Ramos (cell line): Measurements from ENCODE around the gene DNMT1.
"Not testable (repeated sequence)": the region's sequence is repeated elsewhere in the genome, so short reads cannot be mapped to it uniquely, and the experiment has no call there.

Source experiments
- in situ Hi-C: fragments of 300-500 bp; cut with MboI; formaldehyde crosslinking; loops from one replicate; pipeline ENCODE4 v1.14.3; 2022; ENCODE audit warnings: low sequenced_read_pairs; ENCODE audit not compliant: unreplicated experiment

The DNMT1 gene

GRCh38 chr19:10190026-10190425 lies 4.7 kb downstream of the DNMT1 start:
- in situ Hi-C loops: no loop called here

DNA sequence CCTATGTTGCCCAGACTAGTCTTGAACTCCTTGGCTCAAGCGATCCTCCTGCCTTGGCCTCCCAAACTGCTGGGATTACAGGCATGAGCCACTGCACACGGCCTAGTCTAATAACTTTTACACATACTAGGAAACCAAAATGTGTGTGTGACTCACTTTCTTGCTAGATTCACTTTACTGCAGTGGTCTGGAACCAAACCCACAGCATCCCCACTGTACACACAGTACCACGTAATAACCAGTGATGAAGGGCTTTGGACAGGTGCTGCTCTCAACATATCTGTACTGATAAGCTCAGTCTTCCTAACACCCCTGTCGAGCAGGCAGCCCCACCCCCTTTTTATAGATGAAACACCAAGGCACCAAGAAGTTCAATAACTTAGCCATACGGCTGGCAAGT lies 5.1 kb downstream of the DNMT1 start:
- in situ Hi-C loops: no loop called here

- in situ Hi-C loops: no loop called here
Observed at GRCh38 chr19:10187315-10187714, 7.4 kb downstream of the DNMT1 start.

DNA sequence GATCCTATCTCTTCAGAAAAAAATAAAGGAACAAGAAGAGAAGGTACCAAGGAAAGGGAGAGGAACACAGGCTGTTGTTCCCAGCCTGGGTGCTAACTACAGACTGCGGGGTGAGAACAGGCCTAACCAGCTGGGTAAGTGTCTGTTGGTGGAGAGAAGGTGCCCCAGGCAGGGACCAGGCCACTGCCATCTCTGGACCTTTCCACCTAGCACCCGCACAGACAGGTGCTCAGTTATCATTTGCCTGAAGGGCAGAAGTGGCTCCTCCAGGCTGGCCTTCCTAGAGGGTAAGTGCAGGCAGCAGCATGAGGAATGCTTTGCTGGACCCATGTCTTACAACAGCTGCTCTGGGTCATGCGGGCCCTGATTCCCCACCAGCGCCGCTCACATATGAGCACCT lies 10.1 kb downstream of the DNMT1 start:
- in situ Hi-C loops: no loop called here

DNA sequence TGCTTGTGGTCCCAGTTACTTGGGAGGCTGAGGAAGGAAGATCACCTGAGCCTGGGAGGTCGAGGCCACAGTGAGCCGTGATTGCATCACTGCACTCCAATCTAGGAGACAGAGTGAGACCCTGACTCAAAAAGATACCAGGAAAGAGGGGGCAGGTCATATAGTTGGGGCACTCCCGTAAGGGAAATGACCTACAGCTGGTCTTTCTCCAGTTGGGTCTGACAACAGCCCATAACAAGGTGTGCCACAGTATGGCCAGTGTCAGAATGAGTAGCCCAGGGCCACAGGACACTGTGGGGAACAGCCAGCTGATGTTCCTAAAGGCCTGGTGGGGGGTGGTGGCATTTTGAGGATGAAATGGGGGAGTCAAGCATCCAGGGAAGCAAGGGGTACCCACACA lies 10.8 kb downstream of the DNMT1 start:
- in situ Hi-C loops: no loop called here

DNA sequence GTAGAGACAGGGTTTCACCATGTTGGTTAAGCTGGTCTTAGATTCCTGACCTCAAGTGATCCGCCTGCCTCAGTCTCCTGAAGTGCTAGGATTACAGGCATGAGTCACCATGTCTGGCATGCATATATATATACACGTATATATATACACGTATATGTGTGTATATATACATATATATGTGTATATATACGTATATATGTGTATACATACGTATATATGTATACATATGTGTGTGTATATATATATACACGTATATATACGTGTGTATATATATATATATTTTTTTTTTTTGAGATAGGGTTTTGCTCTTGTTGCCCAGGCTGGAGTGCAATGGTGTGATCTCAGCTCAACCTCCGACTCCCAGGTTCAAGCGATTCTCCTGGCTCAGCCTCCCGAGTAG lies 11.9 kb downstream of the DNMT1 start:
- in situ Hi-C loops: no loop called here

- in situ Hi-C loops: no loop called here
Observed at GRCh38 chr19:10182076-10182475, 12.7 kb downstream of the DNMT1 start.

DNA sequence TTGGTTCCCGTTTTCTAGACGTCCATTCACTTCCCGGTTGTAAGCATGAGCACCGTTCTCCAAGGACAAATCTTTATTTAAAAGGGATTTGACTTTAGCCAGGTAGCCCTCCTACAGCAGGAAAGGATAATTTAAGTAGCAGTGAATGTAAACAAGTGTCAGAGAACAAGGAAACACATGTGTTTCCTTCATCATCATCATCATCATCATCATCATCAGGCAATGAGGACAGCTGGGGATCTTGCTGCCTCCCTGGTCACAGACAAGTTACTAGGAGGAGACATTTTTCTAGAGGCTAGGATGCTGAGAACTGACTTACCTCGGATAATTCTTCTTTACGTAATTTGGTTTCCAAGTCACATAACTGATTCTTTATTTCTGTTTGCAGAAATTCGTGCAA lies 14.3 kb downstream of the DNMT1 start:
- in situ Hi-C loops: no loop called here

DNA sequence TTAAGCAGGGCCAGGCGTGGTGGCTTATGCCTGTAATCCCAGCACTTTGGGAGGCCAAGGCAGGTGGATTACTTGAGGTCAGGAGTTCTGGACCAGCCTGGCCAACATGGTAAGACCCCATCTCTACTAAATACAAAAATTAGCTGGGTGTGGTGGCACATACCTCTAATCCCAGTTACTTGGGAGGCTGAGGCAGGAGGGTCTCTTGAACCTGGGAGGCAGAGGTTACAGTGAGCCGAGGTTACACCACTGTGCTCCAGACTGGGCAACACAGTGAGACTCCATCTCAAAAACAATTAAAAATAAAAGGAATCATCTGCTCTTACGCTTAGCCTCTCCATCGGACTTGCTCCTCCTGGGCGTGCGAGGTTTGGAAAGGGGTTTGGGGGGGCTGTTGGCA lies 14.7 kb downstream of the DNMT1 start:
- in situ Hi-C loops: not testable (repeated sequence)

GRCh38 chr19:10173527-10173926 lies 21.2 kb downstream of the DNMT1 start:
- in situ Hi-C loops: no loop called here

DNA sequence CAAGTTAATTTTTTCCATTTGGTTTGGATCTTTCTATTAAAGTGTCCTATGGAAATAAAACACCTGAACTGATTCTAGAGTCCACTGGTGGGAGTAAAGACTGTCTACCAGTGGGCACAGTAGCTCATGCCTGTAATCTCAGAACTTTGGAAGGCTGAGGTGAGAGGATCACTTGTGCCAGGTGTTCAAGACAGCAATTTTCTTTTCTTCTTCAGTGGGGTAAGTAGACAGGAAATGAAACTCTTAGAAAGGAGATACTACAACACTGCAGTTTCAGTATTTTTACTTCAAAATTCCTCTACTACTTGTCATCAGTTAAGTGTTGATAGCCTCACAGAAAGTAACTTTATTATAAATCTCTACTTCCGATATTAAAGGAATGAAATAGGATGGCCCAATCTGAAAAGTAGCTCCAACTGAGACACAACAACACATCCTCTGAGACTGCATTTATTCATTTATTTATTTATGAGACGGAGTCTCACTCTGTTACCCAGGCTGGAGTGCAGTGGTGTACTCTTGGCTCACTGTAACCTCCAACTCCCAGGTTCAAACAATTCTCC lies 26.3 kb downstream of the DNMT1 start:
- in situ Hi-C loops: no loop called here

- in situ Hi-C loops: no loop called here
Observed at GRCh38 chr19:10167459-10167858, 27.3 kb downstream of the DNMT1 start.

- in situ Hi-C loops: not testable (repeated sequence)
Observed at GRCh38 chr19:10166501-10166900, 28.3 kb downstream of the DNMT1 start.

GRCh38 chr19:10166046-10166445 lies 28.7 kb downstream of the DNMT1 start:
- in situ Hi-C loops: no loop called here

DNA sequence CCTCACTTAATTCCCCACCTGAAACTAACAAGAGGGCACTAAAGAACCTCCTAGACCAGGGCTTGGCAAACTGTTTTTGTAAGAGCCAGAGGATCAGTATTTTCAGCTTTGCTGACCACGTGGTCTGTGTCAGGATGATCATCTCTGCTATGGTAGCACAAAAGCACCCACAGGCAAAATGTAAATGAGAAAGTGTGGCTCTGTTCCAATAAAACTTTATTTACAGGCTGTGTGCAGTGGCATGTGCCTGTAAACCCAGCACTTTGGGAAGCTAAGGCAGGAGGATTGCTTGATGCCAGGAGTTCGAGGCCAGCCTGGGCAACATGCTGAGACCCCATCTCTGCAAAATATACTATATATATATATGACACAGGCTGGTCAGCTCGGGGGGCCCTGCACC lies 31.2 kb downstream of the DNMT1 start:
- in situ Hi-C loops: no loop called here

DNA sequence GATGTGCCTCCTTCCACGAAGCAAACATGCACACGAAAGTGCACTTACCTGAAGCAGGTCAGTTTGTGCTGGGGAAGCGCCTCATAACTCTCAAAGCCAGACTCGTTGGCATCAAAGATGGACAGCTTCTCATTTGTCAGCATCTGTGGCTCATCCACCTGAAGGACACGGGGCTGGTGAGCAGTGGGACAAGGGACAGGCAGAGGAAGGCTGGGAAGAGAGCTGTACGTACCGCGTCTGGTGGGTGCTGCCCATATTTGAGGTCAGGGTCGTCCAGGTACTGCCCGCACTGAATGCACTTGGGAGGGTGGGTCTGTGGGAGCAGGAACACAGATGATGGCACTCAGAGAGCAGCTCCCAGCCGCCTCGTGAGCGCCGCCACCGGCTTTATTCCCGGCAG lies 35.1 kb downstream of the DNMT1 start:
- in situ Hi-C loops: no loop called here

DNA sequence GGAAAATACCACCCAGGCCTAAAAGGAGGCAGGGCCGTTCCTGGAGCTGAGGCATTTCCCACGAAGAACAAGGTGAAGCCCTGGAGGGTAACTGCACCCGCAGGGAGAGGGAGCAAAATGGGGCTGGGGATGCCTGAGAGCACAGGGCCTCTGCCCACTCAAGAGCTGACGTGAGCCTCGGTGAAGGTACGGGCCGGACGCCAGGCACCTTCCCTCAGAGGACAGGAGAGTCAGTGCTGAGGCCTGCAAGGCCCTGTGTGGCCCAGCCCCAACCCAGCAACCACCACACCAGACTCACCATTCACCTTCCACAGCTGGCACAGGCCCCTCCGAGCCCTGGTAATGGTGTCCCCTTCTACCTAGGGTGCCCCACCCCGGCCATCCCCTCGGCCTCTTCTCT lies 36.3 kb downstream of the DNMT1 start:
- in situ Hi-C loops: no loop called here

DNA sequence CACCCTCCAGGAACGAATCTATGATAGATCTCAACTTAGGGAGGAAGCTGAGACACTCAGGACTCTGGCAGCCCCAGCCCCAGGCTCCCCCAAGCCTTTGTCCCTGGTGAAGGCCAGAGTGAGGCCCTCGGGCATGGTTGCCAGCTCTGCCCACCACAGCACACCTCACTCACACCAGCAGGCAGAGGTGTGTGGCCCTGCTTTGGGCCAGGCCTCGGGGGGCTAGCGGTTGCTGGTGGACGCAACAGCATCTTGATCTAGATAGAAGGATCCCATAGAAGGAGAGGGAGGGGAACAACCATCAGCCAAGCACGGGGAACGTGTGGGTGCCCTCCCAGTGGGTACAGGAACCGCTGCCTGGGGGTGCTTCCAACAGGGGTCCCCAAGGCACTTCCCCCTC lies 36.7 kb downstream of the DNMT1 start:
- in situ Hi-C loops: no loop called here

- in situ Hi-C loops: no loop called here
Observed at GRCh38 chr19:10155839-10156238, 38.9 kb downstream of the DNMT1 start.

- in situ Hi-C loops: no loop called here
Observed at GRCh38 chr19:10152100-10152499, 42.7 kb downstream of the DNMT1 start.

DNA sequence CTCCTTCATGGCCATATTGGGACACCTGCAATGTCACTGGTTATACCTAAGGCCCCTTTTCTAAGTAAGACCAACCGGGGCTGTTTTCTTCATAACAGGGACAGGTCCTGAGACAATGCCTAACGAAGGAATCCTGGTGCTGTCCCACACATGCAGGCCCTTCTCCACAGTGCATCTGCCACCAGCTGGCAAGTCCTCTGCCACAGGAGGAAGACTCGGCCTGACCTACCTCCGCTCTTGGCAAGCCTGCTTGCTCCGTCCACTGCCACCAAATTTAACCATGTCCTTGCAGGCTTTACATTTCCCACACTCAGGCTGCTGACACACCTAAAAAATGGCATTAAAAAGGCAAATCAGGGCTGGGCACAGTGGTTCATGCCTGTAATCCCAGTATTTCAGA lies 43.2 kb downstream of the DNMT1 start:
- in situ Hi-C loops: no loop called here

DNA sequence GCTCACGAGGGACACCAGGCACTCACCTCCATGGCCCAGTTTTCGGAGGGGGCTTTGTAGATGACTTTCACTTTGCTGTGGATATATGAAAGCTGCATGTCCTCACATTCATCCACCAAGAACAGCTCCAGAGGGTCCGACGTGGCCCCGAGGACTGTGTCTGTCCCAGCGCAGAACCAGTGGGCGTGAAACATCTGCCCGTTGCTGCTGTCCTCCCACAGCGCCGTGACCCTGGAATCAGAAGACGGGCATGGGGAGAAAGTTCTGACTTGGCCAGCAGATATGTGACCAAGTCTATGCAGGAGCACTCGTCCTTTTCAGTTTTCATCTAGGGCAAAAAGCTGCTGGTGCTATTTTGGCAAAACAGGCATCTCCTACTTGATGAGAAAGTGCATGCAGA lies 45.3 kb downstream of the DNMT1 start:
- in situ Hi-C loops: no loop called here

- in situ Hi-C loops: no loop called here
Observed at GRCh38 chr19:10146142-10146541, 48.6 kb downstream of the DNMT1 start.
